C4-2B (cell line): ENCODE results near the gene LEAP2.

Experiments
- ZFX ChIP-seq: fragments of 450-650 bp; IDR thresholded peaks from 2 replicates; pipeline ENCODE4 v1.6.1; 2017
- TF ChIP-seq, protein P1 (sequence below): fragments of 450-650 bp; conservative IDR thresholded peaks from 2 replicates; pipeline ENCODE4 v1.5.1; 2017; ENCODE audit warnings: mild to moderate bottlenecking

DNA sequence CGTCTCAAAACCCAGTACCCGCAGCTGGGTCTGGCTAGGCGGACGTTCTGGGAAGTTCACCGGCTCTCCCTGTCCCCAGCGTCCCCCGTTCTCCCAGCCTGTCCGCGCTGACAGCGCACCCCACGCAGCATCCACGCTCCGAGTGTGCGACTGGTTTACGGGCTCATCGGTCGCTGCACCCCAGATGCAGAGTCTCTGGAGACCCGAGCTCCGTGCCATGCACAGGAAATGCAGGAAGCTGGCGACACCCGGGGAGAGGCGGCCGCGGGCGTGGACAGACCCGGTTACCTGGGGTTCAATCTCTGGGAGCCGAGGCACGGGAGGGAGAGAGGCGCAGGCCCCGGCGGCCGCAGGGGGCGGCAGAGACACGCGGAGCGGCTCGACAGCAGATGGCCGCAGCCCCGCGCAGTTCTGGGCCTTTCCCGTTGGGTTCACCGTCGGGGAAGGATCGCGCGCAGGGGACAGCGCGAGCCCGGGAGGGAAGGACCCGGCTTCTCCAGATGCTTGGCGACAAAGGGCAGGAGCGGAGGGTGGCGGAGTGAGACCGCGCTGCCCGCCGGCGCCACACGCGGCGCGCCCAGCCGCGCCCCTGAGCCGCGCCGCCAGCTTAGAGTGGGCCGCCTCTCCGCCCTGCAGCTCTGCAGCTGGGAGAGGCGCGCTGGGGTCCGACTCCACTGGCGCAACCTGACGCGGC is 43.6 kb upstream of the LEAP2 start:
- TF ChIP-seq, protein P1, sequence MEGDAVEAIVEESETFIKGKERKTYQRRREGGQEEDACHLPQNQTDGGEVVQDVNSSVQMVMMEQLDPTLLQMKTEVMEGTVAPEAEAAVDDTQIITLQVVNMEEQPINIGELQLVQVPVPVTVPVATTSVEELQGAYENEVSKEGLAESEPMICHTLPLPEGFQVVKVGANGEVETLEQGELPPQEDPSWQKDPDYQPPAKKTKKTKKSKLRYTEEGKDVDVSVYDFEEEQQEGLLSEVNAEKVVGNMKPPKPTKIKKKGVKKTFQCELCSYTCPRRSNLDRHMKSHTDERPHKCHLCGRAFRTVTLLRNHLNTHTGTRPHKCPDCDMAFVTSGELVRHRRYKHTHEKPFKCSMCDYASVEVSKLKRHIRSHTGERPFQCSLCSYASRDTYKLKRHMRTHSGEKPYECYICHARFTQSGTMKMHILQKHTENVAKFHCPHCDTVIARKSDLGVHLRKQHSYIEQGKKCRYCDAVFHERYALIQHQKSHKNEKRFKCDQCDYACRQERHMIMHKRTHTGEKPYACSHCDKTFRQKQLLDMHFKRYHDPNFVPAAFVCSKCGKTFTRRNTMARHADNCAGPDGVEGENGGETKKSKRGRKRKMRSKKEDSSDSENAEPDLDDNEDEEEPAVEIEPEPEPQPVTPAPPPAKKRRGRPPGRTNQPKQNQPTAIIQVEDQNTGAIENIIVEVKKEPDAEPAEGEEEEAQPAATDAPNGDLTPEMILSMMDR, result peak; percentile 97
- peak; percentile 91; the same call in 1 of the 2 replicates for TF ChIP-seq ZFX
